ENCODE measurements around the gene DNAJC15. TPM values are rescaled to one million over a fixed set of nuclear protein-coding genes. Genes with fewer than 3 reads are reported as not detected.

Gene DNAJC15
- 12.0 and 13.4 TPM in 2 replicates for total RNA-seq (2012; rRNA removed)

- Histone ChIP-seq H3K4me3 (ENCODE audit: low read length) (peak within 1 kb of the TSS; percentile 77), H3K36me3 (ENCODE audit: insufficient read depth, low read length) (peaks cover 3% of the 10 kb centered on the region), H3K9me3 (replicated peaks; ENCODE audit: low read length) (no peaks in the 10 kb centered on the region), H3K4me2 (ENCODE audit: low read length) (peak within 1 kb of the TSS; percentile 77), H3K27me3 (ENCODE audit: control insufficient read depth, insufficient read depth, low read length) (no peaks in the 10 kb centered on the region), H3K9ac (ENCODE audit: low read depth, low read length) (peak within 1 kb of the TSS; percentile 85), H3K4me1 (ENCODE audit: control insufficient read depth, insufficient read depth, low read length) (peaks cover 14% of the 10 kb centered on the region)
These were observed at the start of gene DNAJC15 for GRCh38 chr13:43023289-43023963. Gene DNAJC15 (plus strand): TSS chr13:43023586. CDS start chr13:43023627, 41 bp downstream.

- no peak overlapping the region for H3K9ac ChIP-seq (ENCODE audit: low read depth, low read length)
- H3K27me3 ChIP-seq (ENCODE audit: control insufficient read depth, insufficient read depth, low read length): no peaks in the 10 kb centered on the region
- no peaks in the 10 kb centered on the region for H3K9me3 ChIP-seq (replicated peaks; ENCODE audit: low read length)
- H3K4me2 ChIP-seq (ENCODE audit: low read length): no peak overlapping the region
- H3K4me1 ChIP-seq (ENCODE audit: control insufficient read depth, insufficient read depth, low read length): peaks cover 11% of the 10 kb centered on the region
- H3K36me3 ChIP-seq (ENCODE audit: insufficient read depth, low read length): no peaks in the 10 kb centered on the region
- no peak overlapping the region for H3K4me3 ChIP-seq (ENCODE audit: low read length)
These were observed 47.3 kb upstream of the DNAJC15 start for GRCh38 chr13:42976066-42976465.

- Histone ChIP-seq H3K9ac (ENCODE audit: low read depth, low read length) (no peak overlapping the region), H3K4me3 (ENCODE audit: low read length) (no peak overlapping the region), H3K27me3 (ENCODE audit: control insufficient read depth, insufficient read depth, low read length) (no peaks in the 10 kb centered on the region), H3K9me3 (replicated peaks; ENCODE audit: low read length) (no peaks in the 10 kb centered on the region), H3K36me3 (ENCODE audit: insufficient read depth, low read length) (no peaks in the 10 kb centered on the region), H3K4me2 (ENCODE audit: low read length) (no peak overlapping the region), H3K4me1 (ENCODE audit: control insufficient read depth, insufficient read depth, low read length) (peaks cover 2% of the 10 kb centered on the region)
These were observed 46.1 kb upstream of the DNAJC15 start for GRCh38 chr13:42977219-42977659.

- no peak overlapping the region for H3K4me3 ChIP-seq (ENCODE audit: low read length)
These were observed 42.1 kb upstream of the DNAJC15 start for GRCh38 chr13:42981317-42981716.

GRCh38 chr13:42981853-42982252 is 41.5 kb upstream of the DNAJC15 start:
- H3K9me3 ChIP-seq (replicated peaks; ENCODE audit: low read length): no peaks in the 10 kb centered on the region
- H3K4me2 ChIP-seq (ENCODE audit: low read length): no peak overlapping the region
- no peaks in the 10 kb centered on the region for H3K36me3 ChIP-seq (ENCODE audit: insufficient read depth, low read length)
- H3K9ac ChIP-seq (ENCODE audit: low read depth, low read length): no peak overlapping the region
- peaks cover 5% of the 10 kb centered on the region for H3K4me1 ChIP-seq (ENCODE audit: control insufficient read depth, insufficient read depth, low read length)
- H3K4me3 ChIP-seq (ENCODE audit: low read length): no peak overlapping the region
- no peaks in the 10 kb centered on the region for H3K27me3 ChIP-seq (ENCODE audit: control insufficient read depth, insufficient read depth, low read length)

More at GRCh38 chr13:42981317-42981716, 42.1 kb upstream of the DNAJC15 start:
- Histone ChIP-seq H3K9me3 (replicated peaks; ENCODE audit: low read length) (no peaks in the 10 kb centered on the region), H3K4me2 (ENCODE audit: low read length) (no peak overlapping the region), H3K36me3 (ENCODE audit: insufficient read depth, low read length) (no peaks in the 10 kb centered on the region), H3K4me1 (ENCODE audit: control insufficient read depth, insufficient read depth, low read length) (peaks cover 5% of the 10 kb centered on the region), H3K9ac (ENCODE audit: low read depth, low read length) (no peak overlapping the region), H3K27me3 (ENCODE audit: control insufficient read depth, insufficient read depth, low read length) (no peaks in the 10 kb centered on the region)

- no peaks in the 10 kb centered on the region for H3K9me3 ChIP-seq (replicated peaks; ENCODE audit: low read length)
- no peak overlapping the region for H3K4me2 ChIP-seq (ENCODE audit: low read length)
- peaks cover 5% of the 10 kb centered on the region for H3K4me1 ChIP-seq (ENCODE audit: control insufficient read depth, insufficient read depth, low read length)
- H3K36me3 ChIP-seq (ENCODE audit: insufficient read depth, low read length): no peaks in the 10 kb centered on the region
- no peak overlapping the region for H3K9ac ChIP-seq (ENCODE audit: low read depth, low read length)
- no peaks in the 10 kb centered on the region for H3K27me3 ChIP-seq (ENCODE audit: control insufficient read depth, insufficient read depth, low read length)
- H3K4me3 ChIP-seq (ENCODE audit: low read length): no peak overlapping the region
These were observed 39.4 kb upstream of the DNAJC15 start for GRCh38 chr13:42984026-42984425.

GRCh38 chr13:42984691-42985090 is 38.7 kb upstream of the DNAJC15 start:
- Histone ChIP-seq H3K36me3 (ENCODE audit: insufficient read depth, low read length) (no peaks in the 10 kb centered on the region), H3K4me1 (ENCODE audit: control insufficient read depth, insufficient read depth, low read length) (peaks cover 5% of the 10 kb centered on the region), H3K4me3 (ENCODE audit: low read length) (no peak overlapping the region), H3K27me3 (ENCODE audit: control insufficient read depth, insufficient read depth, low read length) (no peaks in the 10 kb centered on the region), H3K9ac (ENCODE audit: low read depth, low read length) (no peak overlapping the region), H3K9me3 (replicated peaks; ENCODE audit: low read length) (no peaks in the 10 kb centered on the region), H3K4me2 (ENCODE audit: low read length) (no peak overlapping the region)

- Histone ChIP-seq H3K4me1 (ENCODE audit: control insufficient read depth, insufficient read depth, low read length) (peaks cover 5% of the 10 kb centered on the region), H3K9me3 (replicated peaks; ENCODE audit: low read length) (no peaks in the 10 kb centered on the region)
These were observed 37.8 kb upstream of the DNAJC15 start for GRCh38 chr13:42985312-42986175.

GRCh38 chr13:42986176-42986574 is 37.2 kb upstream of the DNAJC15 start:
- no peak overlapping the region for H3K9ac ChIP-seq (ENCODE audit: low read depth, low read length)
- peaks cover 10% of the 10 kb centered on the region for H3K4me1 ChIP-seq (ENCODE audit: control insufficient read depth, insufficient read depth, low read length)
- no peaks in the 10 kb centered on the region for H3K36me3 ChIP-seq (ENCODE audit: insufficient read depth, low read length)
- no peak overlapping the region for H3K4me2 ChIP-seq (ENCODE audit: low read length)
- no peak overlapping the region for H3K4me3 ChIP-seq (ENCODE audit: low read length)
- no peaks in the 10 kb centered on the region for H3K9me3 ChIP-seq (replicated peaks; ENCODE audit: low read length)
- H3K27me3 ChIP-seq (ENCODE audit: control insufficient read depth, insufficient read depth, low read length): no peaks in the 10 kb centered on the region

More at GRCh38 chr13:42985312-42986175, 37.8 kb upstream of the DNAJC15 start:
- Histone ChIP-seq H3K27me3 (ENCODE audit: control insufficient read depth, insufficient read depth, low read length) (no peaks in the 10 kb centered on the region), H3K36me3 (ENCODE audit: insufficient read depth, low read length) (no peaks in the 10 kb centered on the region), H3K4me3 (ENCODE audit: low read length) (no peak overlapping the region), H3K4me2 (ENCODE audit: low read length) (no peak overlapping the region), H3K9ac (ENCODE audit: low read depth, low read length) (no peak overlapping the region)

GRCh38 chr13:42990291-42991232 is 32.8 kb upstream of the DNAJC15 start:
- Histone ChIP-seq H3K27me3 (ENCODE audit: control insufficient read depth, insufficient read depth, low read length) (no peaks in the 10 kb centered on the region), H3K36me3 (ENCODE audit: insufficient read depth, low read length) (no peaks in the 10 kb centered on the region), H3K4me1 (ENCODE audit: control insufficient read depth, insufficient read depth, low read length) (peaks cover 26% of the 10 kb centered on the region), H3K9ac (ENCODE audit: low read depth, low read length) (no peak overlapping the region), H3K4me2 (ENCODE audit: low read length) (peak overlapping the region; percentile 51), H3K4me3 (ENCODE audit: low read length) (no peak overlapping the region), H3K9me3 (replicated peaks; ENCODE audit: low read length) (no peaks in the 10 kb centered on the region)

Measured in skeletal muscle satellite cell (primary cell).